ENCODE results near the gene RPP38. TPM values are rescaled to one million over a fixed set of nuclear protein-coding genes. Genes with fewer than 3 reads are reported as not detected.

RPP38 gene
- total and polyA plus RNA-seq, 2 of the 13 experiments (the other 11 are each of a cell fraction or from before 2014, with no cell fraction given): 11.7 to 16.4 TPM

- TF ChIP-seq SRF (IDR thresholded peaks at IDR 0.05; ENCODE audit: low read depth, low read length) (no peak), EHMT2 (IDR thresholded peaks at IDR 0.05; ENCODE audit: borderline replicate concordance, low read depth, low read length) (no peak), ZSCAN5A (CRISPR knock-in tag; IDR thresholded peaks at IDR 0.05; ENCODE audit: borderline replicate concordance) (no peak), HNF1A (IDR thresholded peaks at IDR 0.05; ENCODE audit: low read depth) (0 out of 2 replicates have a peak, but pooled peaks have one; percentile 12), HNF1A (CRISPR knock-in tag; IDR thresholded peaks at IDR 0.05; ENCODE audit: borderline replicate concordance) (no peak), NCOR1 (IDR thresholded peaks at IDR 0.05; ENCODE audit: borderline replicate concordance, low read length) (peak; percentile 35; the same call in 1 of the 2 replicates), ZNF274 (CRISPR knock-in tag; IDR thresholded peaks at IDR 0.05) (no peak), FOSL2 (CRISPR knock-in tag; IDR thresholded peaks at IDR 0.05) (peak; percentile 52), WIZ (CRISPR knock-in tag; IDR thresholded peaks at IDR 0.05) (no peak)
- TF ChIP-seq, protein P1, sequence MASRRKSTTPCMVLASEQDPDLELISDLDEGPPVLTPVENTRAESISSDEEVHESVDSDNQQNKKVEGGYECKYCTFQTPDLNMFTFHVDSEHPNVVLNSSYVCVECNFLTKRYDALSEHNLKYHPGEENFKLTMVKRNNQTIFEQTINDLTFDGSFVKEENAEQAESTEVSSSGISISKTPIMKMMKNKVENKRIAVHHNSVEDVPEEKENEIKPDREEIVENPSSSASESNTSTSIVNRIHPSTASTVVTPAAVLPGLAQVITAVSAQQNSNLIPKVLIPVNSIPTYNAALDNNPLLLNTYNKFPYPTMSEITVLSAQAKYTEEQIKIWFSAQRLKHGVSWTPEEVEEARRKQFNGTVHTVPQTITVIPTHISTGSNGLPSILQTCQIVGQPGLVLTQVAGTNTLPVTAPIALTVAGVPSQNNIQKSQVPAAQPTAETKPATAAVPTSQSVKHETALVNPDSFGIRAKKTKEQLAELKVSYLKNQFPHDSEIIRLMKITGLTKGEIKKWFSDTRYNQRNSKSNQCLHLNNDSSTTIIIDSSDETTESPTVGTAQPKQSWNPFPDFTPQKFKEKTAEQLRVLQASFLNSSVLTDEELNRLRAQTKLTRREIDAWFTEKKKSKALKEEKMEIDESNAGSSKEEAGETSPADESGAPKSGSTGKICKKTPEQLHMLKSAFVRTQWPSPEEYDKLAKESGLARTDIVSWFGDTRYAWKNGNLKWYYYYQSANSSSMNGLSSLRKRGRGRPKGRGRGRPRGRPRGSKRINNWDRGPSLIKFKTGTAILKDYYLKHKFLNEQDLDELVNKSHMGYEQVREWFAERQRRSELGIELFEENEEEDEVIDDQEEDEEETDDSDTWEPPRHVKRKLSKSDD (CRISPR knock-in tag; IDR thresholded peaks at IDR 0.05; ENCODE audit: low read depth): no peak
- TF ChIP-seq, protein P2, sequence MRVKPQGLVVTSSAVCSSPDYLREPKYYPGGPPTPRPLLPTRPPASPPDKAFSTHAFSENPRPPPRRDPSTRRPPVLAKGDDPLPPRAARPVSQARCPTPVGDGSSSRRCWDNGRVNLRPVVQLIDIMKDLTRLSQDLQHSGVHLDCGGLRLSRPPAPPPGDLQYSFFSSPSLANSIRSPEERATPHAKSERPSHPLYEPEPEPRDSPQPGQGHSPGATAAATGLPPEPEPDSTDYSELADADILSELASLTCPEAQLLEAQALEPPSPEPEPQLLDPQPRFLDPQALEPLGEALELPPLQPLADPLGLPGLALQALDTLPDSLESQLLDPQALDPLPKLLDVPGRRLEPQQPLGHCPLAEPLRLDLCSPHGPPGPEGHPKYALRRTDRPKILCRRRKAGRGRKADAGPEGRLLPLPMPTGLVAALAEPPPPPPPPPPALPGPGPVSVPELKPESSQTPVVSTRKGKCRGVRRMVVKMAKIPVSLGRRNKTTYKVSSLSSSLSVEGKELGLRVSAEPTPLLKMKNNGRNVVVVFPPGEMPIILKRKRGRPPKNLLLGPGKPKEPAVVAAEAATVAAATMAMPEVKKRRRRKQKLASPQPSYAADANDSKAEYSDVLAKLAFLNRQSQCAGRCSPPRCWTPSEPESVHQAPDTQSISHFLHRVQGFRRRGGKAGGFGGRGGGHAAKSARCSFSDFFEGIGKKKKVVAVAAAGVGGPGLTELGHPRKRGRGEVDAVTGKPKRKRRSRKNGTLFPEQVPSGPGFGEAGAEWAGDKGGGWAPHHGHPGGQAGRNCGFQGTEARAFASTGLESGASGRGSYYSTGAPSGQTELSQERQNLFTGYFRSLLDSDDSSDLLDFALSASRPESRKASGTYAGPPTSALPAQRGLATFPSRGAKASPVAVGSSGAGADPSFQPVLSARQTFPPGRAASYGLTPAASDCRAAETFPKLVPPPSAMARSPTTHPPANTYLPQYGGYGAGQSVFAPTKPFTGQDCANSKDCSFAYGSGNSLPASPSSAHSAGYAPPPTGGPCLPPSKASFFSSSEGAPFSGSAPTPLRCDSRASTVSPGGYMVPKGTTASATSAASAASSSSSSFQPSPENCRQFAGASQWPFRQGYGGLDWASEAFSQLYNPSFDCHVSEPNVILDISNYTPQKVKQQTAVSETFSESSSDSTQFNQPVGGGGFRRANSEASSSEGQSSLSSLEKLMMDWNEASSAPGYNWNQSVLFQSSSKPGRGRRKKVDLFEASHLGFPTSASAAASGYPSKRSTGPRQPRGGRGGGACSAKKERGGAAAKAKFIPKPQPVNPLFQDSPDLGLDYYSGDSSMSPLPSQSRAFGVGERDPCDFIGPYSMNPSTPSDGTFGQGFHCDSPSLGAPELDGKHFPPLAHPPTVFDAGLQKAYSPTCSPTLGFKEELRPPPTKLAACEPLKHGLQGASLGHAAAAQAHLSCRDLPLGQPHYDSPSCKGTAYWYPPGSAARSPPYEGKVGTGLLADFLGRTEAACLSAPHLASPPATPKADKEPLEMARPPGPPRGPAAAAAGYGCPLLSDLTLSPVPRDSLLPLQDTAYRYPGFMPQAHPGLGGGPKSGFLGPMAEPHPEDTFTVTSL (CRISPR knock-in tag; IDR thresholded peaks at IDR 0.05; ENCODE audit: borderline replicate concordance): peak; percentile 48; the same call in 1 of the 2 replicates
Measured at GRCh38 chr10:15137036-15137359, 39.8 kb downstream of the RPP38 start (continued).
